Kidney (tissue), 14 donors: ENCODE measurements around the gene AFAP1L2. TPM values are rescaled to one million over a fixed set of nuclear protein-coding genes. Genes with fewer than 3 reads are reported as not detected.

Source experiments
- DNase-seq, 5 donors: peaks; one replicate each; pipeline ENCODE4 v3.0.0-alpha.2; 2013 to 2020
- FAIRE-seq: peaks from 2 replicates; lab custom pipeline; 2012; peaks lifted over from hg19 to GRCh38; lab: Jason Lieb, UNC
- H3K27ac ChIP-seq, 2 donors: one replicate each; pipeline ENCODE4 v1.7.0; 2013; ENCODE audit warnings: low read depth in 2 of 2, low read length in 2 of 2, inconsistent platforms in 1 of 2
- H3K27me3 ChIP-seq: one replicate; pipeline ENCODE4 v1.7.1; 2013; ENCODE audit warnings: low read length, inconsistent platforms; ENCODE audit not compliant: control insufficient read depth, insufficient read depth
- H3K36me3 ChIP-seq, 3 donors: one replicate each; pipeline versions ENCODE4 v1.7.0 to v1.7.1; 2013; ENCODE audit warnings: low read length in 3 of 3, control low read depth in 1 of 3, inconsistent platforms in 1 of 3; ENCODE audit not compliant: insufficient read depth in 3 of 3, control insufficient read depth in 2 of 3
- H3K4me1 ChIP-seq, 3 donors: one replicate each; pipeline versions ENCODE4 v1.7.0 to v1.7.1; 2013; ENCODE audit warnings: low read length in 3 of 3, inconsistent platforms in 1 of 3, low read depth in 1 of 3; ENCODE audit not compliant: control insufficient read depth in 2 of 3, insufficient read depth in 2 of 3
- H3K4me3 ChIP-seq, 3 donors: one replicate each; pipeline versions ENCODE4 v1.7.0 to v1.8.1; 2013; ENCODE audit warnings: low read length in 3 of 3, control low read depth in 1 of 3, inconsistent platforms in 1 of 3
- H3K9ac ChIP-seq, 3 donors: one replicate each; pipeline versions ENCODE4 v1.7.0 to v1.7.1; 2013; ENCODE audit warnings: low read length in 3 of 3, control low read depth in 1 of 3, inconsistent platforms in 1 of 3
- H3K9me3 ChIP-seq, 3 donors: one replicate each; pipeline versions ENCODE4 v1.7.0 to v1.7.1; 2013; ENCODE audit warnings: low read length in 3 of 3, control low read depth in 1 of 3, inconsistent platforms in 1 of 3; ENCODE audit not compliant: control insufficient read depth in 2 of 3, insufficient read depth in 1 of 3
- intact Hi-C: fragments of 100-400 bp; cut with DNase I; formaldehyde crosslinking; loops from one replicate; pipeline ENCODE4 v1.11.1; 2022
- polyA plus RNA-seq: library from polyadenylated mRNA; stranded (reverse); fragments of 350-450 nt; fragmentation: Illumina TruSeq; extraction: RNeasy Lipid Tissue Mini Kit (QIAGEN cat#74804); gene quantifications from one replicate; pipeline ENCODE4 v1.2.3, GENCODE V29; 2014; ENCODE audit warnings: low read depth, low replicate concordance; ENCODE audit not compliant: insufficient read depth
- total RNA-seq: library from RNA; stranded (reverse); fragmentation: NEBNext Ultra II Directional; extraction: Animal tissue kit (Norgen Biotek cat#: 25700); gene quantifications from one replicate; pipeline ENCODE4 v1.2.1, GENCODE V29; 2021
- TF ChIP-seq, protein P1 (sequence below): IDR thresholded peaks from 3 replicates; pipeline ENCODE4 v1.5.1; 2012; ENCODE audit warnings: mild to moderate bottlenecking, moderate library complexity, borderline replicate concordance; ENCODE audit not compliant: insufficient read depth; ENCODE audit errors: extremely low read depth
- donor health status: control.
- donor health status: control.
- donor health status: control.
- donor health status: control.
- donor health status: control.
- donor health status: DM: yes; HTN: yes; CAD: no.
- donor health status: Normal renal cell carcinoma (clear cell type).

The AFAP1L2 gene
- total and polyA plus RNA-seq, 2 donors from 2014 or later: 19.8 to 24.0 TPM

DNA sequence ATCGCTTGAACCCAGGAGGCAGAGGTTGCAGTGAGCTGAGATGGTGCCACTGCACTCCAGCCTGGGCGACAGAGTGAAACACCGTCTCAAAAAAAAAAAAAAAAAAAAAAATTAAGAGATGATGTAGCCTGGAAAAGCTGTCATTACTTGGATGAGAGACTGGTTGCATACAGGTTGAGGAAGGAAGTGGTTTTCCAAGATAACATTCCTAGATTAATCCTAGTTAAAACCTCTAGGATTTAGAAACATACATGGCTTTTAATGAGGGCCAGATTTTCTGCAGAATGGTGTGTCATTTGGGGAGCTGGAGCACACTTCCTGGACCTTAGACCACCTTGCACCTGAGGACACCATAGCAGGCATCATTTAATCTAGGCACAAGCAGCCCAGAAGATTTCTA lies 147.5 kb downstream of the AFAP1L2 start:
- intact Hi-C loops: no loop called here
- H3K4me3 ChIP-seq: no peak overlapping the region

DNA sequence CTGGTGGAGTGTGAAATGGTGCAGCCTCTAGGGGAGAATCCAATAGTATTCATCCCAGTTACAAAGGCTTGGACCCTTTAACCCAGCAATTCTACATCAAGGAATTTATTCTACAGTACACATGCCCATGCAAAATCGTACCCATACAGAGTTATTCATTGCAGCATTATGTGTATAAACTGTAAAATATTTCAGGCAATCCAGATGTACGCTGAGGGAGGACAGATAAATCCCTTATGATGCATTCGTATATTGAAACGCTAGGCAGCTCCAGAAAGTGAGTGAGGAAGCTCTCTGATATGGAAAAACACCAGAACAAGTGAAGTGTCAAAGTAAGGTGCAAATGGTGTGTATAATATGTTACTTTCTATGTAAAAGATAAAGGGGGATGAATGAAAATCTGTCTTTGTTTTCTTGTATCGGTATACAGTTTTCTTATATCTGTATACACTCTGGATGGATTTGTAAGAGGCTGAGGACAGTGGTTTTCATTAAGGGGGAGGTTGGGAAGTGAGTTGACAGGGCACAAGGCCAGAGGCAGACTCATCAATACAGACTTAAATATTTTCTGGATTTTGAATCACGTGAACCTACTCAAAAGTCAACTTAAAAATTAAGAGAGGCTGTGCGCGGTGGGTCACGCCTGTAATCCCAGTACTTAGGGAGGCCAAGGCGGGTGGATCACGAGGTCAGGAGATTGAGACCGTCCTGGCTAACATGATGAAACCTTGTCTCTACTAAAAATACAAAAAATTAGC lies 148.1 kb downstream of the AFAP1L2 start:
- FAIRE-seq: no peak
- DNase-seq: no peak
- Histone ChIP-seq H3K27ac (no peak overlapping the region), H3K9me3 (no peaks in the 10 kb centered on the region), H3K4me3 (no peak overlapping the region), H3K9ac (no peak overlapping the region), H3K36me3 (no peaks in the 10 kb centered on the region), H3K4me1 (no peaks in the 10 kb centered on the region), H3K27me3 (no peaks in the 10 kb centered on the region)
- intact Hi-C loops: no loop called here
- TF ChIP-seq, protein P1, sequence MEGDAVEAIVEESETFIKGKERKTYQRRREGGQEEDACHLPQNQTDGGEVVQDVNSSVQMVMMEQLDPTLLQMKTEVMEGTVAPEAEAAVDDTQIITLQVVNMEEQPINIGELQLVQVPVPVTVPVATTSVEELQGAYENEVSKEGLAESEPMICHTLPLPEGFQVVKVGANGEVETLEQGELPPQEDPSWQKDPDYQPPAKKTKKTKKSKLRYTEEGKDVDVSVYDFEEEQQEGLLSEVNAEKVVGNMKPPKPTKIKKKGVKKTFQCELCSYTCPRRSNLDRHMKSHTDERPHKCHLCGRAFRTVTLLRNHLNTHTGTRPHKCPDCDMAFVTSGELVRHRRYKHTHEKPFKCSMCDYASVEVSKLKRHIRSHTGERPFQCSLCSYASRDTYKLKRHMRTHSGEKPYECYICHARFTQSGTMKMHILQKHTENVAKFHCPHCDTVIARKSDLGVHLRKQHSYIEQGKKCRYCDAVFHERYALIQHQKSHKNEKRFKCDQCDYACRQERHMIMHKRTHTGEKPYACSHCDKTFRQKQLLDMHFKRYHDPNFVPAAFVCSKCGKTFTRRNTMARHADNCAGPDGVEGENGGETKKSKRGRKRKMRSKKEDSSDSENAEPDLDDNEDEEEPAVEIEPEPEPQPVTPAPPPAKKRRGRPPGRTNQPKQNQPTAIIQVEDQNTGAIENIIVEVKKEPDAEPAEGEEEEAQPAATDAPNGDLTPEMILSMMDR: no peak

More for the DNA sequence above, 147.5 kb downstream of the AFAP1L2 start:
- no peak overlapping the region for H3K27ac ChIP-seq
- H3K27me3 ChIP-seq: no peaks in the 10 kb centered on the region
- TF ChIP-seq, protein P1: no peak
- H3K36me3 ChIP-seq: no peaks in the 10 kb centered on the region
- H3K9ac ChIP-seq: no peak overlapping the region
- DNase-seq (no peak), FAIRE-seq (no peak)
- no peaks in the 10 kb centered on the region for H3K4me1 ChIP-seq
- H3K9me3 ChIP-seq: no peaks in the 10 kb centered on the region

DNA sequence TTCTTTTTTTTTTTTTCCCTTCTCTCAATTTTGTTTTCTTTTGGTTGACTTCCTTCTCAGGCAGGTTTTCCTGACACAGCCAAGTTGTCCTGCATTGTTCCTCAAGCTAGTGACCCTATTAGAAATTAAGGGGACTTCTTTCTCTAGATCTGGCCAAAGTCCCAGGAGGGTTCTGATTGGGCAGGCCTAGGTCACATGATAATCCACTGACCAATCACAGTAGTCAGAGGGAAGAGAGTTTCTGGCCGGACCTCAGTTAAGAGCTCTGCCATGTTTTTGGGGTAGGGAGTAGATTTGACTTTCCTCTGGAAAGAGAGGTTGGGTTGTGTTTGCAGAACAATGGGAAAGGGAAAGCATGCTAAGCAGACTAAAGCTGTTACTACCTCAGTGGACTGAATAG lies 149.1 kb downstream of the AFAP1L2 start:
- H3K9me3 ChIP-seq: no peaks in the 10 kb centered on the region
- no peak overlapping the region for H3K27ac ChIP-seq
- no peaks in the 10 kb centered on the region for H3K36me3 ChIP-seq
- no peaks in the 10 kb centered on the region for H3K4me1 ChIP-seq
- intact Hi-C loops: no loop called here
- DNase-seq (no peak), FAIRE-seq (no peak)
- no peak overlapping the region for H3K9ac ChIP-seq
- TF ChIP-seq, protein P1: no peak
- no peaks in the 10 kb centered on the region for H3K27me3 ChIP-seq
- no peak overlapping the region for H3K4me3 ChIP-seq
